Brain pericyte (primary cell): Measurements from ENCODE around the gene KIF3B.
"Not testable (repeated sequence)": the region's sequence is repeated elsewhere in the genome, so short reads cannot be mapped to it uniquely, and the experiment has no call there.

ENCODE experiments used
- DNase-seq: peaks from one replicate; pipeline ENCODE4 v3.0.0-alpha.2; 2012; ENCODE audit warnings: low read depth, low spot score

Gene KIF3B

DNA sequence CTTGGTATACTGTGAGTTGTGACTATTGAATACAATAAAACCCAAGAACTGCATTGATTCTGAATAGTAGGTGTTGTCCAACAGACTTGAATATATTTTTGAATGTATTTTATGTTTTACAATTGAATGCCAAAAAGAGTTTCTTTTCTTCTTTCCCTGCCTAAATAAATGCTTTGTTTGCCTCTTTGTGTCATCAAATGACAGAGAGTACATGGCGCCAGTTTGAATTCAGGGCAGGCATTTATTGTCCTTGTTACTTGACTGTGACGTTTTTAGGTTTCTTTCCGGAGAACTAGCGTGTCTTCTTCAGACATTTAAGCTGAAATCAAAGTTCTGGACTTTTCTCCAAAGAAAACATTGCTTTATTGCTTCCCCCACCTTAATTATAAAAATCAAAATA lies 16.6 kb downstream of the KIF3B start:
- DNase-seq: no peak

DNA sequence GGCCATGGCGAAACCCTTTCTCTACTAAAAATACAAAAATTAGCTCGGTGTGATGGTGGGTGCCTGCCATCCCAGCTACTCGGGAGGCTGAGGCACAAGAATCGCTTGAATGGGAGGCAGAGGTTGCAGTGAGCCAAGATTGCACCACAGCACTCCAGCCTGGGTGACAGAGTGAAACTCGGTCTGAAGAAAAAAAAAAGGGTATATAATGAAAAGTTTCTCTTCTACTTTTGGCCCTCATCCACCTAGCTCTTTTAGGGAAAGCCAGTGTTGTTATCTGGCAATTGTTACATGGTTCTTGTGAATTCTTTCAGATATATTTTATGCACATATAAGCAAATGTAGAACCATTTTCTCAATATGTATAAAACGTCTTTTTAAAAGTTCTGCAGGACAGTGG lies 19.0 kb downstream of the KIF3B start:
- no peak for DNase-seq

DNA sequence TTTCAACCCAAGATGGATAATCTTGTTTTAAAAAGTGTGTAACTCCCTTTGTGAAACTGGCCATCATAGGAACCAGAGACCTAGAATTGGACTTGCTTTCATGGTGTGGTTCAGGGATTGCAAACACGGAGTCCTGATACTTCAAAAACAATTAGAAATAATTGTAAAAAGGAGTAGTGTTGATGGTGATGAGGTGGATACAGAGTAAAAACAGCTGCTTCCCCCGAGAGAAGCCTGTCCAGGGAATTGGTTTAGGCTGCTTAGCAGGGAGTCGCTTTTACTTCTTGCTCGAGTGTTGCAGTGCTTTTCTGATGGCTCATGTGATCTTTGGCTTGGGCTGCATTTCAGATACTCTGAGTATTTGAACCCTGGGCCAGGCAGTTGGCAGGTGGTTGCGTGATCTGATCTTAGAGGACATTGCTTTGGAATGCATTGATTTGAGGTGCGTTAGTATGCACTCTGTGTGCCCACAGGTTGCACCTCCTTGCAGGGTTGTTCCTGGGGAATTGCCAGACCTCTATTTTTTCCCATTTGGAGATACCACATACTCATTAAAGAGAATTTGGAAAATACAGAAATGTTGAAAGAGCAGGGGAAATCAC lies 19.5 kb downstream of the KIF3B start:
- DNase-seq: no peak

DNA sequence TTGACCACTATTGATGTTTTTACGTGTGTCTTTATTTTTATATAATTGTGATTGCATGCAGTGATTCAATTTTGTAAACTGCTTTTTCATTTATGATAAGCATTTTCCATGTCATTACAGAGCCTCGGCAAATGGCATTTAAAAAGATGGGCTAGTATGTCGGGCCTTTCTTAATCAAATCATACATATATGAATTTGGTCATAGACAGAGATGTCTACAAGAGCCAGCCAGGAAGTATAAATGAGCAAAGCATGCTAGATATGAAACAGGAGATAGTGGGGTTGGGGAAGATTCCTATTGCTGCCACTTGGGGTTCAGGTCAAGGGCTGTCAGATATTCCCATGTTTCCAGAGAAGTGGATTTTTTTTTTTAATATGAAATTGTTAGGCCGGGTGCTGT lies 20.0 kb downstream of the KIF3B start:
- DNase-seq: no peak

DNA sequence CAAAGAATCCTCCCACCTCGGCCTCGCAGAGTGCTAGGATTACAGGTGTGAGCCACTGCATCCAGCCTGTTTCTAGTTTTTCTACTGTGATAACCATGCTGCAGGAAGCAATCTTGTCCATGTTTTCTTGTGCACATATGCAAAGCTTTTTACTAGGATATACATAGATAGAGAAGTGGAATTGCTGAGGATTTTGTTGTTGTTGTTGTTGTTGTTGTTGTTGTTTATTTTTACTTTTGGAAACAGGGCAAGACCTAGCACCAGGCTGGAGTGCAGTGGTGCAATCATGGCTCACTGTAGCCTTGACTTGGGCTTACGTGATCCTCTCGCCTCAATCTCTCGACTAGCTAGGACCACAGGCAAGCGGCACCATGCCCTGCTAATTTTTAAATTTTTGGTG lies 23.2 kb downstream of the KIF3B start:
- no peak for DNase-seq

DNA sequence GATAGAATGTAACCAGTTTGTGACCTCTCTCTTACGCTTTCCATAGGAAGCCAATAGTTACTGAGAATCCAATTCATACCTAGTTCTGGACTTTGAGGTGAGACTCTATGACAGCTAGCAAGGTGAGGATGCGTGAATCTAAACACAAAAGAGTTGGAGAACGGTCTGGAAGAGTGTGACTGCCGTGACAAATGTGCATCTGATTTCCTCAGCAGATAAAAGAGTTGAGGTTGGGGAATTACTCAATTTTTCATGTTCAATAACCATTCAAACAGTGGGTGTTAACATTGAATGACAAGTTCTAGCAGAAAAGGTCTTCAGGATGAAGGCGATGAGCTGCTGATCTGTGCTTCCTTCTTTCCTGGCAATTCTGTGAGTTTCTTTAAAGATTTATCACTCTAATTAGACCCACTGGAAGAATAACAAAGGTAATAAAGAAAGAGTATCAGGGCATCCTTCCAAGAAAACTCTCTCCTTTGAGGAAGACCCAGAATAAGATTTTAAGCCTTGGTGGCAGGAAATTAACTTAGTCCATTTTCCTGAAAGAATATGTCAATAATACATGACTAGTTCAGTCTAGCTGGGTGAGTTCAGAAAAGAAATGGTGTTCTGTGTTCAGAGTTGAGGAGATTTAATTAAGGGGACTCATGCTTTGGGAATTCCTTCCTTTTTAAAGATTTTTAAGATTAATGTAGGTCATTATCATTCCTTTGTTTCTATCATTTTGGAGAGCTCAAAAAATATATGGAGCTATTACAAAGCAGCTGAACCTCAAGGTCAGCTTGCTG lies 24.5 kb downstream of the KIF3B start:
- DNase-seq: no peak

DNA sequence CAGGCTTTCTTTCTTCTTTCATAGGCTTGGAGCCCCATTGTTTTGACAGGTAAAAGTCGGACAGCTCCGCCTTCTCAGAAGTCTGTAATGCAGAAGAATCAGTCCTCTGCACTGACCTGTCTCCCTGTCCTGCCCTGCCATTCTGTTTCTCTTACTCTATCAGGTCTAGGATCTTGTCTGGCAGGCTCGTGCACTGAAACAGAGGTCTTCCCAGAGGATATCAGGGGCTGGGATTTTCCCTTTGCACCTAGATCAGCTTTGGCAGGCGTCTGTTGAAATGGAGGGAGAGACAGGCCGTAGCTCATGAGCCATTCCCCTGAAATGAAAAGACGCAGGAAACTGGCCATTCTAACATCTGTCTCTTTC lies 25.0 kb downstream of the KIF3B start:
- no peak for DNase-seq

DNA sequence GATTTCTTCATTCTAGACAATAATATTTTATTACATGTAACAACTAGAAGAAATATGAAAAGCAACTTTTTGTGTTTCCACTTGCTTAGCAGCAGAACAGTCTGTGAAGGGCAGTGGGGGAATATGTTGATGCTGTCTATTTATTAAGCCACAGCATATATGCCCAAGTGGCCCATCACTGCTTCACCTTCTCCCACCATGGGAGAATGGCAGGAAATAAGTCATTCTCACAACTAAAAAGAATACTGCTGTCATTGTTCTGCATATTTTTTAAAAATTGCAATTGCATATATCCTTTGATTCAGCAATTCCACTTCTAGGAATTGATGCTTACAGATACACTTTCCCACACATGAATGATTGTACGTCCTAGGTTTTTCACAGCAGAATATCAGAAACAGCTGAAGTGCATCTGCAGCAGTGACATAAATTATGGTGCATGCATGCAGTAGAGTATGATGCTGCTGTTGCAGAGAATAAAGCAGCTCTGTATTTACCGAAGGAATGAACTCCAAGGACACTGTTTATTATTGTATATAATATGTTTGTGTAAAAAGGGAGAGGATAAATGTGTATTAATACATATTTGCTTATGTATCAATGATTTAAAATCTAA lies 26.8 kb downstream of the KIF3B start:
- DNase-seq: no peak

DNA sequence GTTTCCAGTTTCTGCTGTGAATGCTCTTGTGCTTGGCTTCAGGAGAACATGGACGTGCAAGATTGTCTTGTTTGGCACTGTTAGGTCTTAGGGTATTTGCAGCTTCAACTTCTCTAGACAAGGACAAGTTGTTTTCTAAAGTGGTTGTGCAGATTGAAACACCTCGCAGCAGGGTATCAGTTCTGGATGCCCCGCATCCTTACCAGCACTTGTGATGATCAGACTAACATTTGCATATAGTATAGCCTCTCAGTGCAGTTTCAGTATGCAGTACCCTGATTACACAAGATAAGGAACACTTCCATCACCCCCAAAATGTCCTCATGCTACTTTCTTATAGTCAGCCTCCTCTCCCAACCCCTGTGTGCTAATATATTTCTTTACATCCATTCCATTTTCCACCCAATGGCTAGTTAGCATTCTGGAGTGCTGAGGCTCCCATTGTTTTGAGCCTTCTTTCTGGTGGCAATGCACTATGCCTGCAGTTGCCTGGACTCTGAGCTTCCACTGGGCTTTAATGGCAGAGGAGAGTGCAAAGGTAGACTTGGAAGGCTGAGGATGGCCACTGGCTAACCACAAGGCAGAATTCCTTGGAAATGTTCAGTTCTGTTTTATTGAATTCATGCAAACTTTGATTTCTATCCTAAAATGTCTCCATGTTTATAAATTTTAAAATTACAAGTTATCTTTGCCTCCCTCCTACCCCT lies 35.4 kb downstream of the KIF3B start:
- no peak for DNase-seq

DNA sequence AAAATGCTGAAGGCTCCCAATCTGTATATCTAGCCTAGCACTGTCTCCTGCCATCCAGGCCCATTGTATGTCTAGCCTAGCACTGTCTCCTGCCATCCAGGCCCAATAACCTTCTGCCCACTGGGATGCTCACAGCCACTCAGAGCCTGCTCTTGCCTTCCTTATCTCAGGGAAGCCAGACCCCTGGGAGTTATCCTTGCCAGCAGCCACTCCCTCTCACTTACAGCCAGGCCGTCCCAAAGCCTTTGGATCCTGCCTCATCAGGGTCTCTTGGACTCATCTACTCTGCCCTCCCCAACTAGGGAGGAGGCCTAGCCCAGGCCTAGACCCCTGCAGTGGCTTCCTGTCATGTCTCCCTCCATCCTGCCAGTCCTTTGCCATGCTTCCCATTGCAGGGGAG lies 37.3 kb downstream of the KIF3B start:
- no peak for DNase-seq

DNA sequence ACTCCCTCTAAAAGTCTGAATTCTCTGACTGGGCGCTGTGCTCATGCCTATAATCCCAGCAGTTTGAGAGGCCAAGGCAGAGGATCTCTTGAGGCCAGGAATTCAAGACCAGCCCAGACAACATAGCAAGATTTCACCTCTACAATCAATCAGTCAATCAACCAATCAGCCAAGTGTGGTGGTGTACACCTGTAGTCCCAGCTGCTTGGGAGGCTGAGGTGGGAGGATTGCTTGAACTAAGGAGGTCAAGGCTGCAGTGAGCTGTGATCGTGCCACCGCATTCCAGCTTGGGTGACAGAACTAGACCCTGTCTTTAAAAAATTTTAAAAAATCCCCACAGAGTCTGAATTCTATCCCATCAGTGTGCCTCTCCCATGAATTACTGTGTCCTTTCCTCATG lies 37.9 kb downstream of the KIF3B start:
- no peak for DNase-seq

DNA sequence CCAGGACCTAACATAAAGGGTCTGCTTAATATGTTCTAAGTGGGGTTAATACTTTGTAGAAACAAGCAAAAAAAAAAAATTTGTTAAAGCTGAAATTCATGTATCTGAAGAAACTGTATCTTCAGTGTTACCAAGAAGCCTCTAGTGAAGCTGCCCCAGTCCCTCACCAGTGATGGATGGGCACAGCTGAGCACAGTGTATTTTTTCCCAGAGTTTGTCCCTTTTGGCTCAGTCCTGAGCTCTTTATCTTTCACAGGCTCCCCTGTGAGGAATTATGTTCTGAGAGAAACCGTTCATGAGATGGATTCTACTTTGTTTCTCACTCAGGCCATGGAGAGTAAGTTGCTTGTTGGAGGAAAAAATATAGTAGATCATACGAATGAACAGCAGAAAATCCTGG lies 38.4 kb downstream of the KIF3B start:
- DNase-seq: no peak

DNA sequence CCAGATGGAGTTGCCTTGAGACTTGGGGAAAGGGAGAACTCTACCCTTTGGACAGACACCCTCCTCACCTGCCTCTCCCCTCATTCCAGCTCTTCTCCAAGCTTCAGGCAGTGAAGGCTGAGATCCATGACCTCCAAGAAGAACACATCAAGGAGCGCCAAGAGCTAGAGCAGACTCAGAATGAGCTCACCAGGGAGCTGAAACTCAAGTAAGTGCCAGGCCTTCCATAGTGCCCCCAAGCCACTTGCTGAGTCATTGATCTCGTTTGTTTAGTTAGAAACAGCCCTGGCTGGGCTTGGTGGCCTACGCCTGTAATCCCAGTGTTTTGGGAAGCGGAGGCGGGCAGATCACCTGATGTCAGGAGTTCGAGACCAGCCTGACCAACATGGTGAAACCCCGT lies 39.2 kb downstream of the KIF3B start:
- no peak for DNase-seq

DNA sequence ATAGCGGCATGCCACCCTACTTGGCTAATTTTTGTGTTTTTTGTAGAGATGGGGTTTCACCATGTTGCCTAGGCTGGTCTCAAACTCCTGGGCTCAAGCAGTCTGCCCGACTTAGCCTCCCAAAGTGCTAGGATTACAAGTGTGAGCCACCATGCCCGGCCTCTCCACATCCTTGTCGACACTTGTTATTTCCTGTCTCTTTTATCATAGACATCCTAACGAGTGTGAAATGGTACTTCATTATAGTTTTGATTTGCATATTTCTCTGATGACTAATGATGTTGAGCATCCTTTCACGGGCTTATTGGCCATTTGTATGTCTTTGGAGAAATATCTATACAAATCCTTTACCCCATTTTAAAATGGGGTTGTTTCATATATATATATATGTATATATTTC lies 41.6 kb downstream of the KIF3B start:
- no peak for DNase-seq

DNA sequence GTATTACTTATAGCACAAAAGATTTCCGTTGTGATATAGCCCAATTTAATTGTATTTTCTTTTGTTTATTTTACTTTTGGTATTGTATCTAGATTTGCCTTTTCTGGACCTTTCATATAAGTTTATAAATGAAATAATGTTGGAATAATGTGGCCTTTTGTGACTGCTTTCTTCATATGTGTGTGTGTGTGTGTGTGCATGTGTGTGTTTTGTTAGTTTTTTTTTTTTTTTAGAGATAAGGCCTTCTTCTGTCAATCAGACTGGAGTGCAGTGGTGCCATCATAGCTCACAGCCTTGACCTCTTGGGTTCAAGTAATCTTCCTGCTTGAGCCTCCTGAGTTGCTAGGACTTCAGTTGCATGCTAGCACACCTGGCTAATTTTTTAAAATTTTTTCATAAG lies 42.9 kb downstream of the KIF3B start:
- no peak for DNase-seq

DNA sequence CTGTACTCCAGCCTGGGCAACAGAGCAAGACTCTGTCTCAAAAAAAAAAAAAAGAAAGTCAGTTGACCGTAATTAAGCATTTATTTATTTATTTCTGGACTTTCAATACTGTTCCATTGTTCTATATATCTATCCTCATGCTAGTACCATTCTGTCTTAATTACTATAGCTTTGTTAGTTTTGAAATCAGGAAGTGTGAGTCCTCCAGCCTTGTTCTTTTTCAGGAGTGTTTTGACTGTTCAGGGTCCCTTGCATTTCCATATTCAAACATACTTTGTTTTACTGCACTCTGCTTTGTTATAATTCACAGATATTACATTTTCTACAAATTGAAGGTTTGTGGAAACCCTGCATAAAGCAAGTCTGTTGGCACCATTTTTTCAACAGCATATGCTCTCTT lies 43.9 kb downstream of the KIF3B start:
- no peak for DNase-seq

DNA sequence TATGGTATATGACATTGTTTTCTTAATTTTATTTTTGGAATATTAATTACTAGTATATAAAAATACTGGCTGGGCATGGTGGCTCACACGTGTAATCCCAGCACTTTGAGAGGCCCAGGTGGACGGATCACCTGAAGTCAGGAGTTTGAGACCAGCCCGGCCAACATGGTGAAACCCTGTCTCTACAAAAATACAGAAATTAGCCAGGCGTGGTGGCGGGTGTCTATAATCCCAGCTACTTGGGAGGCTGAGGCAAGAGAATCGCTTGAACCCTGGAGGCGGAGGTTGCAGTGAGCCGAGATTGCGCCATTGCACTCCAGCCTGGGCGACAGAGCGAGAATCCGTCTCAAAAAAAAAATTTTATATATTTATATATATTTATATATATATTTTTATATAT lies 44.8 kb downstream of the KIF3B start:
- DNase-seq: not testable (repeated sequence)

DNA sequence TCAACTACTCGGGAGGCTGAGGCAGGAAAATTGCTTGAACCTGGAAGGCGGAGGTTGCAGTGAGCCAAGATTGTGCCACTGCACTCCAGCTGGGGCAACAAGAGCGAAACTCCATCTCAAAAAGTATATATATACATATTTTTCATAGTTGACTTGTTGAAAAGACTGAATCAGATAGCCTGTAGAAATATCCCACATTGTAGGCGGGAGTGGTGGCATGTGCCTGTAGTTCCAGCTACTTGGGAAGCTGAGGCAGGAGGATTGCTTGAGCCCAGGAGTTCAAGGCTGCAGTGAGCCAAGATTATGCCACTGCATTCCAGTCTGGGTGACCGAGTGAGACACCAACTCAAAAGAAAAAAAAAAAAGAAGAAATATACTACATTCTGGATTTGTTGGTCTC lies 46.3 kb downstream of the KIF3B start:
- not testable (repeated sequence) for DNase-seq

DNA sequence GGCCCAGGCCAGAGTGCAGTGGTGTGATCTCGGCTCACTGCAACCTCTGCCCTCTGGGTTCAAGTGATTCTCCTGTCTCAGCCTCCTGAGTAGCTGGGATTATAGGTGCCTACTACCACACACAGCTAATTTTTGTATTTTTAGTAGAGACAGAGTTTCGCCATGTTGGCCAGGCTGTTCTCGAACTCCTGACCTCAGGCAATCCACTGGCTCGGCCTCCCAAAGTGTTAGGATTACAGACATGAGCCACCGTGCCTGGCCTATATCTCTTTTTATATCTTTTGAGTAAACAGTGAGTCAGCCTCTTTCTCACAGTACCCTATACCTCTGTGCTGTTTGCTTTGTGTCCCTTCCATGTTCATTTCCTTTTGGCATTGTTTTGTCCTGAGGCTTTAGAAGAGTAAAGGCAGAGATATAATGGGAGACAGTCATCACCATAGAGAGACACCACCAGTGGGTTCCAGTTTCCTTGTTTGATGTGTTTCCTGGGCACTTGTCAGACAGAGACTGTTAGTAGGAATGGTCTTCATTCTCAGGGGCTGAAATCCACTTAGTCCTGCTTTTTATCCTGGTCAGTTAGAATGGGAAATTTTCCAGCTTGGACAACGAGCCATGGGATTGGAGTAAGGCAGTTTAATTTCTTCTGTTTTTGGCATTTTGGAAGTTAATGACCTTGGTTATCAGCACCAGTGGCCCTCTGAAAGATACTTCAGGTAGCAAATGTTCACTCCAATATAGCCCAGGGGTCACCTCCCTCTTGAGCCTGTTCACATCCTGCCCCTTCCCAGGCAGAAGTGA lies 48.5 kb downstream of the KIF3B start:
- DNase-seq: no peak

DNA sequence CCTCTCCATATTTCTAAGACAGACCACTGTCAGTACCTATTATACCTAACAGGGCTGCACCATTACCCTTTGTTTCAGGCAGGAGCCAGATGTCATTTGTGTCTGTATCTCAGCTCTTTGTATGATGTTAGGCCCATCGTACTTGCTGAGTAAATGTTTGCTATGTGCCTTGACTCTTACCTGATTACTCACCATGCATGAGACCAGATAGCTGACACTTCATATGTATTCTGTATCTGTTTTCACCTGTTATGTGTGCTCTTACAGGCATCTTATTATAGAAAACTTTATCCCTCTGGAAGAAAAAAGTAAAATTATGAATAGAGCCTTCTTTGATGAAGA lies 49.0 kb downstream of the KIF3B start:
- no peak for DNase-seq

DNA sequence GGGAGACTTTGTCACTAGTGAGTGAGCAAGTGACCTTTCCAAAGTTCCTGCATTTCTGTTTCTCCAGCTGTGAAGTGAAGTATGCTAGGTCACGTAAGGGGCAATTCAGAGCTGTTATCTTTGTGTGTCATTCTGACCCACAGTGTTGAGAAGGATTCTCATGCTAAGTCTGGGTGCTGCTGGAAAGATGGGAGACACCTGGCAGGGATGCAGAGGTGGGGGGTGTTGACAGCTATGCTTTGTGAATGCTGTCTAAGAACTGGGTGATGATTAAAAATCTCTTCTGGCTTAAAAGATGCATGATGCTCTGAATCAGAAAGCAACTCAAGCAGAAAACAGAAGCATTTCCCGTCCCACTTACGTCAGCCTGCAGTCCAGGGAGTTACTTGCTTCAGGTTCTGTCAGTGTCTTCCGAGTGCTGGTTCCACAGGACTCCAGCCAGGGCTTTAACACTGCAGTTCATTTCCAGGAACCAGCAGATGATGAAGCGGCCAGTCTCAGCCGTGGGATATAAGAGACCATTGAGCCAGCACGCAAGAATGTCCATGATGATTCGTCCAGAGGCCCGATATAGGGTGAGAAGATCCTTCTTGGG lies 49.7 kb downstream of the KIF3B start:
- no peak for DNase-seq
